Measurements from ENCODE around the gene ZNF532. TPM values are rescaled to one million over a fixed set of nuclear protein-coding genes. Genes with fewer than 3 reads are reported as not detected.

ZNF532 gene
- total and polyA plus RNA-seq, 9 of the 15 experiments (the other 6 are each of a cell fraction or from before 2014, with no cell fraction given) = 0.42 TPM; not detected in 8

- FAIRE-seq (no peak), ATAC-seq (no peak), DNase-seq (ENCODE audit: extremely low read depth in 1 of 4, low spot score in 3 of 4) (no peak)
- Histone ChIP-seq H4K20me1 (replicated peaks; ENCODE audit: control insufficient read depth, insufficient read depth, low read length) (no peaks in the 10 kb centered on the region), H3K27ac (ENCODE audit: extremely low read depth, low read depth, low read length) (no peak overlapping the region), H3K4me3 (no peak overlapping the region), H2AFZ (ENCODE audit: low read depth, low read length) (no peak overlapping the region), H3K9ac (ENCODE audit: insufficient read depth in 1 of 2, low read depth in 2 of 2, low read length in 2 of 2) (no peak overlapping the region), H3K4me2 (ENCODE audit: insufficient read depth, low read length) (no peak overlapping the region), H3K79me2 (ENCODE audit: control insufficient read depth, insufficient read depth, low read length) (no peaks in the 10 kb centered on the region), H3K4me1 (replicated peaks in 1 of 2; ENCODE audit: control insufficient read depth in 2 of 2, insufficient read depth in 2 of 2, low read length in 2 of 2) (no peaks in the 10 kb centered on the region), H3K9me1 (ENCODE audit: control insufficient read depth, insufficient read depth, low read length) (no peaks in the 10 kb centered on the region), H3K36me3 (ENCODE audit: control insufficient read depth, insufficient read depth, low read length) (no peaks in the 10 kb centered on the region), H3K9me3 (replicated peaks; ENCODE audit: control insufficient read depth, insufficient read depth, low read depth, low read length) (no peaks in the 10 kb centered on the region), H3K27me3 (ENCODE audit: control insufficient read depth in 2 of 2, insufficient read depth in 2 of 2, low read length in 2 of 2) (no peaks in the 10 kb centered on the region)
- CTCF ChIA-PET (ENCODE audit: low intra/inter-chr PET ratio) = no interaction called here
- no TSS peak for BruUV-seq (replicated peaks)
- 5% methylated on average over 16 of the region's 24 CpGs for WGBS (ENCODE audit: insufficient coverage, low coverage, missing lambda C conversion rate)
- in situ Hi-C loops (cut with MboI) (no loop called here), intact Hi-C loops (cut with micrococcal nuclease) (no loop called here)
- TF ChIP-seq E2F6 (IDR thresholded peaks at IDR 0.05; ENCODE audit: borderline replicate concordance in 1 of 2, extremely low read depth in 1 of 2, insufficient read depth in 1 of 2, insufficient read length in 1 of 2, low read depth in 1 of 2, low read length in 1 of 2, poor library complexity in 1 of 2, severe bottlenecking in 1 of 2) (peak in 1 of 2 experiments; percentile 14), IRF9 (tag; IDR thresholded peaks at IDR 0.05) (no peak)
- POLR2A ChIA-PET = no interaction called here
Observed at GRCh38 chr18:58827886-58828285, 36.8 kb upstream of the ZNF532 start.
